HepG2 (cell line): ENCODE results near the gene TNFSF13. TPM values are rescaled to one million over a fixed set of nuclear protein-coding genes. Genes with fewer than 3 reads are reported as not detected.

ENCODE experiments used
- ATAC-seq: fragments of 200-7000 bp; cut with Tn5 transposase; 3 replicates; pipeline ENCODE4 v1.9.1; 2020; ENCODE audit warnings: mild to moderate bottlenecking, moderate library complexity
- BruUV-seq: library from RNA; stranded (reverse); fragments of 400-500 nt; replicated peaks from 2 replicates; lab custom pipeline; 2021; lab: Mats Ljungman, UMichigan
- CTCF ChIA-PET: fragments of 300-600 bp; formaldehyde crosslinking; extraction: SDS; loops from one replicate; lab custom pipeline; 2021; ENCODE audit warnings: low total read pairs, inconsistent platforms, low intra/inter-chr PET ratio; lab: Yijun Ruan, JAX
- POLR2A ChIA-PET: fragments of 350-600 bp; sonication (Branson Sonifier 250); formaldehyde crosslinking; loops from one replicate; lab custom pipeline; 2020; ENCODE audit warnings: antibody characterized with exemption, inconsistent platforms; lab: Yijun Ruan, JAX
- DNase-seq: peaks from one replicate; pipeline ENCODE4 v3.0.0-alpha.2; 2015; ENCODE audit warnings: low spot score
- FAIRE-seq: peaks from 3 replicates; lab custom pipeline; 2011; peaks lifted over from hg19 to GRCh38; lab: Jason Lieb, UNC
- H2AFZ ChIP-seq: one replicate; pipeline ENCODE4 v1.6.1; 2011; ENCODE audit warnings: low read length, inconsistent platforms
- H3K27ac ChIP-seq: fragments of 300-600 bp; 3 replicates; pipeline ENCODE4 v1.8.0; 2011; ENCODE audit warnings: mixed run types, mild to moderate bottlenecking, mixed read lengths, low read length, inconsistent platforms; ENCODE audit not compliant: insufficient read depth; ENCODE audit errors: extremely low read length
- H3K27me3 ChIP-seq, 2 experiments: fragments of 200-600 bp in 1 of 2; 2 replicates in 1 of 2; 3 replicates in 1 of 2; pipeline versions ENCODE4 v1.6.0 to v1.8.0; 2011; ENCODE audit warnings: low read length in 2 of 2, mild to moderate bottlenecking in 2 of 2, moderate library complexity in 2 of 2, inconsistent platforms in 1 of 2; ENCODE audit not compliant: insufficient read depth in 2 of 2, control insufficient read depth in 1 of 2
- H3K36me3 ChIP-seq, 2 experiments: fragments of 200-600 bp in 1 of 2; replicated peaks in 1 of 2; 2 replicates in 1 of 2; 3 replicates in 1 of 2; pipeline versions ENCODE4 v1.5.1 to v1.8.0; 2011; ENCODE audit warnings: low read length in 2 of 2, inconsistent platforms in 1 of 2; ENCODE audit not compliant: insufficient read depth in 2 of 2, control insufficient read depth in 1 of 2
- H3K4me1 ChIP-seq: 2 replicates; pipeline ENCODE4 v1.5.1; 2012; ENCODE audit warnings: low read length, inconsistent platforms; ENCODE audit not compliant: insufficient read depth
- H3K4me2 ChIP-seq: 2 replicates; pipeline ENCODE4 v1.6.0; 2011; ENCODE audit warnings: low read depth, low read length, inconsistent platforms
- H3K4me3 ChIP-seq, 3 experiments: fragments of 200-600 bp in 1 of 3; sonication (generic), shearing (Covaris generic) in 1 of 3; replicated peaks in 1 of 3; 2 replicates each; pipeline ENCODE4 v1.5.1; 2011 to 2016; ENCODE audit warnings: low read length in 3 of 3, inconsistent platforms in 2 of 3, low read depth in 2 of 3, mild to moderate bottlenecking in 2 of 3, control low read depth in 1 of 3, mixed read lengths in 1 of 3; ENCODE audit not compliant: insufficient read depth in 1 of 3
- H3K79me2 ChIP-seq: one replicate; pipeline ENCODE4 v1.6.1; 2011; ENCODE audit warnings: low read length, inconsistent platforms; ENCODE audit not compliant: insufficient read depth
- H3K9ac ChIP-seq: 2 replicates; pipeline ENCODE4 v1.6.0; 2011; ENCODE audit warnings: mild to moderate bottlenecking, low read depth, low read length, inconsistent platforms; ENCODE audit not compliant: insufficient read depth
- H3K9me3 ChIP-seq: 2 replicates; pipeline ENCODE4 v1.5.1; 2012; ENCODE audit warnings: mild to moderate bottlenecking, low read length
- H4K20me1 ChIP-seq: 2 replicates; pipeline ENCODE4 v1.6.0; 2011; ENCODE audit warnings: inconsistent platforms, mild to moderate bottlenecking, low read length, moderate library complexity; ENCODE audit not compliant: insufficient read depth
- CBFB ChIP-seq: sonication (generic); formaldehyde crosslinking; IDR thresholded peaks from 2 replicates; pipeline ENCODE4 v1.4.0; 2020; ENCODE audit warnings: missing genetic modification reagents
- FOXP1 ChIP-seq, 2 experiments: fragments of 450-650 bp in 1 of 2; IDR thresholded peaks; 2 replicates each; pipeline ENCODE4 v1.6.1; 2017 to 2018; ENCODE audit warnings: antibody characterized with exemption in 1 of 2
- GATAD2A ChIP-seq: IDR thresholded peaks from 2 replicates; pipeline ENCODE4 v1.6.1; 2016
- SNAI1 ChIP-seq: sonication (generic); formaldehyde crosslinking; IDR thresholded peaks from 2 replicates; pipeline ENCODE4 v1.5.0; 2020; ENCODE audit warnings: mild to moderate bottlenecking, missing genetic modification reagents, borderline replicate concordance
- SP2 ChIP-seq: sonication (generic); formaldehyde crosslinking; IDR thresholded peaks from 2 replicates; pipeline ENCODE4 v1.5.1; 2020; ENCODE audit warnings: mild to moderate bottlenecking, missing genetic modification reagents
- ZBTB1 ChIP-seq: sonication (generic); formaldehyde crosslinking; IDR thresholded peaks from 2 replicates; pipeline ENCODE4 v1.4.0; 2020; ENCODE audit warnings: missing genetic modification reagents, borderline replicate concordance
- ZNF180 ChIP-seq: sonication (generic); formaldehyde crosslinking; IDR thresholded peaks from 2 replicates; pipeline ENCODE4 v1.4.0; 2020; ENCODE audit warnings: low read depth, missing genetic modification reagents, borderline replicate concordance
- ZNF44 ChIP-seq: sonication (generic); formaldehyde crosslinking; IDR thresholded peaks from 2 replicates; pipeline ENCODE4 v1.5.1; 2020; ENCODE audit warnings: mild to moderate bottlenecking, missing genetic modification reagents
- ZNF652 ChIP-seq: IDR thresholded peaks from 2 replicates; pipeline ENCODE4 v1.6.1; 2016; ENCODE audit warnings: low read depth, borderline replicate concordance
- WGBS: methylation state at CpG from one replicate; pipeline ENCODE4 v1.1.6; 2017; ENCODE audit warnings: low lambda C conversion rate; 5-methylcytosine and 5-hydroxymethylcytosine counted together
- in situ Hi-C: cut with HindIII; loops from 2 replicates; pipeline ENCODE4 v1.10.0; 2017; ENCODE audit warnings: low pct_unique_long_range_greater_than_20kb; ENCODE audit not compliant: extremely low pct_ligation_motif_present
- intact Hi-C: fragments of 100-400 bp; cut with micrococcal nuclease; formaldehyde crosslinking; loops from one replicate; pipeline ENCODE4 v1.10.0; 2022; ENCODE audit not compliant: unreplicated experiment
- polyA plus RNA-seq, 8 experiments: library from polyadenylated mRNA; depleted of rRNA in 3 of 8; stranded (reverse) in 7 of 8; unstranded in 1 of 8; fragments of >200 nt; fragmentation: Illumina TruSeq in 4 of 8; extraction: Trizol in 4 of 8; gene quantifications; 2 replicates each; pipeline versions ENCODE4 v1.2.1 to v1.2.3, GENCODE V29; 2011 to 2016; ENCODE audit warnings: low read depth in 4 of 8, missing spikeins in 1 of 8, mixed read lengths in 1 of 8; ENCODE audit not compliant: insufficient read depth in 1 of 8
- total RNA-seq, 5 experiments: library from RNA; depleted of rRNA; stranded (reverse); fragments of >200 nt; fragmentation: Illumina TruSeq; extraction: Trizol; gene quantifications; 2 replicates each; pipeline ENCODE4 v1.2.3, GENCODE V29; 2016; ENCODE audit warnings: low read depth in 1 of 5
- TF ChIP-seq, protein P1 (sequence below): sonication (generic); formaldehyde crosslinking; conservative IDR thresholded peaks from 2 replicates; pipeline ENCODE4 v1.4.0; 2020; ENCODE audit warnings: mild to moderate bottlenecking, missing genetic modification reagents, moderate library complexity

Gene TNFSF13
- total and polyA plus RNA-seq, 2 of the 13 experiments (the other 11 are each of a cell fraction or from before 2014, with no cell fraction given) = 2.5 to 3.3 TPM

DNA sequence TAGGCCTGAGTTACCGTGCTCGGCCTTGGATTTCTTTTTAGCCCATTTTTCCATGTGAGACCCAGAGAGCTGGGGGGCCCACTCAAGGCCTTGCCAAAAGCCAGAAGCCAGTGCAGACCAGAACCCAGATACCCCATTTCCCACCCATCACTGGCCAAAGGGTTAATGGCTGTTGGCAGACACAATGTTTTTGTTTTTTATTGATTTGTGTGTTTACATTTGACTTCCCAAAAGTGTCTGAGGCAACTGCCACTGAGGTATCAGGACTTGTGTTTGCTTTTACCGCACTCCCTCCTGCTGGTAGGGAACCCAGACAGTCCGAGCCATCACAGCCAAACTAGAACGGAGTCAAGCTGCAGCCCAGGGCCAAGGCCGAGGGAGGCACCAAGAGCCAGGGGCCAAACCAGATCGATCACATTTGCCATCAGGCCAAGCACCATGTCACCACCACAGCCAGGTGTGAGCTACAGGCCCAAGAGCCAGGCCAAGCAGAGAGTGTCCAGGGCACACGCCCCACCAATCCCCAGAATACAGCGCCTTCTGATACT is 17.4 kb upstream of the TNFSF13 start:
- Histone ChIP-seq H3K79me2 (no peaks in the 10 kb centered on the region), H3K36me3 (no peaks in the 10 kb centered on the region), H3K4me2 (no peak overlapping the region), H3K27me3 (peaks cover 0 to 10% of the 10 kb centered on the region in 2 experiments; a peak in 4 of 5 replicates), H2AFZ (no peak overlapping the region), H3K9me3 (peaks cover 15% of the 10 kb centered on the region), H4K20me1 (no peaks in the 10 kb centered on the region), H3K9ac (no peak overlapping the region), H3K4me1 (peaks cover 52% of the 10 kb centered on the region), H3K4me3 (no peak overlapping the region), H3K27ac (no peak overlapping the region)
- BruUV-seq = no TSS peak
- WGBS = 40% methylated on average over 9 of the region's 9 CpGs
- in situ Hi-C loops (no loop called here), intact Hi-C loops (no loop called here)
- ChIA-PET POLR2A (interaction anchor here (1.5 kb wide), 1 partner anchor 17 kb away, joined by 3 read pairs; the partner anchor contains the start of gene TNFSF13), CTCF (no interaction called here)
- peak; percentile 57 for ATAC-seq
- no peak for DNase-seq
- FAIRE-seq = no peak
- 0 out of 2 replicates have a peak, but pooled peaks have one; percentile 49 for TF ChIP-seq ZBTB1 (CRISPR knock-in tag)
- TF ChIP-seq, protein P1, sequence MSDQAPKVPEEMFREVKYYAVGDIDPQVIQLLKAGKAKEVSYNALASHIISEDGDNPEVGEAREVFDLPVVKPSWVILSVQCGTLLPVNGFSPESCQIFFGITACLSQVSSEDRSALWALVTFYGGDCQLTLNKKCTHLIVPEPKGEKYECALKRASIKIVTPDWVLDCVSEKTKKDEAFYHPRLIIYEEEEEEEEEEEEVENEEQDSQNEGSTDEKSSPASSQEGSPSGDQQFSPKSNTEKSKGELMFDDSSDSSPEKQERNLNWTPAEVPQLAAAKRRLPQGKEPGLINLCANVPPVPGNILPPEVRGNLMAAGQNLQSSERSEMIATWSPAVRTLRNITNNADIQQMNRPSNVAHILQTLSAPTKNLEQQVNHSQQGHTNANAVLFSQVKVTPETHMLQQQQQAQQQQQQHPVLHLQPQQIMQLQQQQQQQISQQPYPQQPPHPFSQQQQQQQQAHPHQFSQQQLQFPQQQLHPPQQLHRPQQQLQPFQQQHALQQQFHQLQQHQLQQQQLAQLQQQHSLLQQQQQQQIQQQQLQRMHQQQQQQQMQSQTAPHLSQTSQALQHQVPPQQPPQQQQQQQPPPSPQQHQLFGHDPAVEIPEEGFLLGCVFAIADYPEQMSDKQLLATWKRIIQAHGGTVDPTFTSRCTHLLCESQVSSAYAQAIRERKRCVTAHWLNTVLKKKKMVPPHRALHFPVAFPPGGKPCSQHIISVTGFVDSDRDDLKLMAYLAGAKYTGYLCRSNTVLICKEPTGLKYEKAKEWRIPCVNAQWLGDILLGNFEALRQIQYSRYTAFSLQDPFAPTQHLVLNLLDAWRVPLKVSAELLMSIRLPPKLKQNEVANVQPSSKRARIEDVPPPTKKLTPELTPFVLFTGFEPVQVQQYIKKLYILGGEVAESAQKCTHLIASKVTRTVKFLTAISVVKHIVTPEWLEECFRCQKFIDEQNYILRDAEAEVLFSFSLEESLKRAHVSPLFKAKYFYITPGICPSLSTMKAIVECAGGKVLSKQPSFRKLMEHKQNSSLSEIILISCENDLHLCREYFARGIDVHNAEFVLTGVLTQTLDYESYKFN (CRISPR knock-in tag) = no peak
- TF ChIP-seq ZNF180 (CRISPR knock-in tag) = no peak
- TF ChIP-seq CBFB (CRISPR knock-in tag) = no peak
- no peak for TF ChIP-seq SNAI1 (CRISPR knock-in tag)
- no peak for TF ChIP-seq SP2 (CRISPR knock-in tag)
- TF ChIP-seq ZNF44 (CRISPR knock-in tag) = no peak
- 0 out of 2 replicates have a peak, but pooled peaks have one; percentile 27 for TF ChIP-seq GATAD2A (CRISPR knock-in tag)
- TF ChIP-seq ZNF652 (CRISPR knock-in tag) = peak; percentile 81
- TF ChIP-seq FOXP1 (IDR thresholded peaks at IDR 0.05) = no peak
- TF ChIP-seq FOXP1 (CRISPR knock-in tag; IDR thresholded peaks at IDR 0.05) = peak; percentile 63
- TF ChIP-seq, all 625 proteins: peak for 4
